Mesenchymal stem cell (in vitro differentiated cells and primary cell): Measurements from ENCODE around the gene FAF1.
A peak's percentile ranks its signal among the peaks of the same experiment; 100 is the strongest.

Experiments used
- DNase-seq: peaks from one replicate; pipeline ENCODE4 v3.0.0-alpha.2; 2013
- H2AFZ ChIP-seq: one replicate; pipeline ENCODE4 v1.6.1; 2013; ENCODE audit warnings: low read depth, mild to moderate bottlenecking, control low read depth, inconsistent platforms, low read length, moderate library complexity
- H2AK5ac ChIP-seq: 2 replicates; pipeline ENCODE4 v1.6.1; 2013; ENCODE audit warnings: low read length, moderate library complexity, mild to moderate bottlenecking, inconsistent platforms; ENCODE audit not compliant: severe bottlenecking
- H2BK120ac ChIP-seq: one replicate; pipeline ENCODE4 v1.6.1; 2013; ENCODE audit warnings: low read depth, mild to moderate bottlenecking, inconsistent platforms, low read length, moderate library complexity
- H2BK12ac ChIP-seq, 2 experiments: one replicate each; pipeline ENCODE4 v1.6.1; 2013; ENCODE audit warnings: inconsistent platforms in 2 of 2, low read length in 2 of 2, mild to moderate bottlenecking in 2 of 2, moderate library complexity in 2 of 2, control low read depth in 1 of 2
- H2BK15ac ChIP-seq: one replicate; pipeline ENCODE4 v1.6.1; 2013; ENCODE audit warnings: mild to moderate bottlenecking, low read depth, inconsistent platforms; ENCODE audit not compliant: poor library complexity, severe bottlenecking
- H2BK5ac ChIP-seq: 2 replicates; pipeline ENCODE4 v1.6.1; 2013; ENCODE audit warnings: low read depth, mild to moderate bottlenecking, low read length, control low read depth, inconsistent platforms; ENCODE audit not compliant: poor library complexity, severe bottlenecking
- H3K14ac ChIP-seq, 2 experiments: one replicate each; pipeline ENCODE4 v1.6.1; 2013; ENCODE audit warnings: inconsistent platforms in 2 of 2, low read length in 2 of 2, control low read depth in 1 of 2, mild to moderate bottlenecking in 1 of 2, moderate library complexity in 1 of 2
- H3K18ac ChIP-seq, 2 experiments: one replicate each; pipeline ENCODE4 v1.6.1; 2013; ENCODE audit warnings: inconsistent platforms in 2 of 2, low read length in 2 of 2, control low read depth in 1 of 2, low read depth in 1 of 2, mild to moderate bottlenecking in 1 of 2
- H3K23ac ChIP-seq, 2 experiments: one replicate each; pipeline ENCODE4 v1.6.1; 2013; ENCODE audit warnings: inconsistent platforms in 2 of 2, low read length in 2 of 2, mild to moderate bottlenecking in 2 of 2, moderate library complexity in 2 of 2, control low read depth in 1 of 2
- H3K27ac ChIP-seq: 2 replicates; pipeline ENCODE4 v1.5.1; 2013; ENCODE audit warnings: mild to moderate bottlenecking, moderate library complexity, low read length, control low read depth, inconsistent platforms; ENCODE audit not compliant: poor library complexity, severe bottlenecking
- H3K27me3 ChIP-seq, 2 experiments: 2 replicates each; pipeline versions ENCODE4 v1.6.1 to v1.7.0; 2013; ENCODE audit warnings: low read length in 2 of 2, mild to moderate bottlenecking in 2 of 2, moderate library complexity in 2 of 2, control low read depth in 1 of 2, inconsistent platforms in 1 of 2; ENCODE audit not compliant: control insufficient read depth in 1 of 2, insufficient read depth in 1 of 2
- H3K36me3 ChIP-seq, 2 experiments: 2 replicates each; pipeline versions ENCODE4 v1.6.1 to v1.7.0; 2013; ENCODE audit warnings: low read length in 2 of 2, control low read depth in 1 of 2, inconsistent platforms in 1 of 2, low read depth in 1 of 2, mild to moderate bottlenecking in 1 of 2; ENCODE audit not compliant: insufficient read depth in 2 of 2, control insufficient read depth in 1 of 2
- H3K4ac ChIP-seq, 2 experiments: one replicate each; pipeline ENCODE4 v1.6.1; 2013; ENCODE audit warnings: inconsistent platforms in 2 of 2, low read length in 2 of 2, mild to moderate bottlenecking in 2 of 2, moderate library complexity in 2 of 2, control low read depth in 1 of 2, low read depth in 1 of 2
- H3K4me1 ChIP-seq: 2 replicates; pipeline ENCODE4 v1.6.1; 2013; ENCODE audit warnings: low read depth, low read length, control low read depth; ENCODE audit not compliant: control insufficient read depth, insufficient read depth
- H3K4me2 ChIP-seq: 2 replicates; pipeline ENCODE4 v1.6.1; 2013; ENCODE audit warnings: low read length, mild to moderate bottlenecking, inconsistent platforms; ENCODE audit not compliant: poor library complexity, severe bottlenecking
- H3K4me3 ChIP-seq, 2 experiments: 2 replicates each; pipeline versions ENCODE4 v1.5.1 to v1.7.0; 2013; ENCODE audit warnings: low read length in 2 of 2, mild to moderate bottlenecking in 2 of 2, control low read depth in 1 of 2, low read depth in 1 of 2; ENCODE audit not compliant: insufficient read depth in 1 of 2
- H3K79me1 ChIP-seq: replicated peaks from 2 replicates; pipeline ENCODE4 v1.6.1; 2013; ENCODE audit warnings: mild to moderate bottlenecking, control low read depth, low read length, inconsistent platforms; ENCODE audit not compliant: poor library complexity, severe bottlenecking
- H3K9ac ChIP-seq: 2 replicates; pipeline ENCODE4 v1.7.0; 2013; ENCODE audit warnings: mild to moderate bottlenecking, low read length, moderate library complexity
- H3K9me3 ChIP-seq: 2 replicates; pipeline ENCODE4 v1.7.0; 2013; ENCODE audit warnings: mild to moderate bottlenecking, low read length; ENCODE audit not compliant: control insufficient read depth
- H4K8ac ChIP-seq: one replicate; pipeline ENCODE4 v1.6.1; 2013; ENCODE audit warnings: inconsistent platforms, mild to moderate bottlenecking, low read length, moderate library complexity
- H4K91ac ChIP-seq: one replicate; pipeline ENCODE4 v1.6.1; 2013; ENCODE audit warnings: mild to moderate bottlenecking, low read length, inconsistent platforms
- WGBS: methylation state at CpG from one replicate; pipeline ENCODE4 v1.1.7; 2013; ENCODE audit warnings: mixed read lengths; 5-methylcytosine and 5-hydroxymethylcytosine counted together

FAF1 gene

DNA sequence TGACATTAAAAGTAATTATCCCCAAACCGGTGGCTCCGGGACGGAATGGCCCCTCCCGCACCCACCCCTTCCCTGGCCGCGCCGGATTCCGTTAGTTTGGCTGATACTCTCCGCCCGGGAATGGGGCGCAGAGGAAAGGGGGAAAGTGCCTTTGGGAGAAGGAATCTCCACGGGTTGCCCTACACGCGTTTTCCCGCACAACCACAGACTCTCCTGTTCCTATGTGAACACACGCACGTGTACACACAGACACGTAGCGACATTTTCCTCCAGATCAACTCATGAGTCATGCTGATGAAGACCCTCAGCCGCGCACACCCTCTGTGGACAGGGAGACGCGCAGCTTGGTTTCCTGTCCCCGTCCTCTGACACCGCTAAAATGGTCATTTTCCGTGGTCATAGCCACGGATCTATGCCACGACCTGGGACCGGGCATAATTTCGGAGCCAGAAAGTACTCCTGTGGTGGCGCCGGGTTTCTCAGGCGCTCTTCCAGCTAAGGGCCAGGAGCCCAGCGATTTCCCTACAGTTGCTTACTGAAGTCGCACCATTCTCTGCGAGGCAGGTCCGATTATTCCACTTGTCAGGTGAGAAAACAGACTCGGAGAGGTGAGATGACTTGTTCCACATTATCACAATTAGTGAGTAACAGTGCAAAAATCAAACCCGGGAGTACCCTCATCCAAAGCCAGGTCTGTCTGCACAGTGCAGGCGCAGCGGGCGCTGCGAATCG, 532.8 kb downstream of the FAF1 start:
- Histone ChIP-seq H2AFZ (no peak overlapping the region), H2AK5ac (no peak overlapping the region), H3K27me3 (peaks cover 86 to 99% of the 10 kb centered on the region in 2 experiments), H3K36me3 (no peaks in the 10 kb centered on the region), H2BK120ac (no peak overlapping the region), H3K9ac (no peak overlapping the region), H3K14ac (no peak overlapping the region), H3K18ac (no peak overlapping the region), H2BK12ac (no peak overlapping the region), H3K4me3 (no peak overlapping the region), H3K9me3 (no peaks in the 10 kb centered on the region), H2BK5ac (no peak overlapping the region), H3K4me1 (peaks cover 40% of the 10 kb centered on the region), H3K27ac (no peak overlapping the region), H3K79me1 (no peaks in the 10 kb centered on the region), H3K4me2 (no peak overlapping the region), H3K23ac (no peak overlapping the region), H3K4ac (no peak overlapping the region), H4K8ac (no peak overlapping the region), H2BK15ac (no peak overlapping the region), H4K91ac (no peak overlapping the region)
- DNase-seq = no peak
- whole genome bisulfite sequencing = 2% methylated on average over 33 of the region's 44 CpGs

DNA sequence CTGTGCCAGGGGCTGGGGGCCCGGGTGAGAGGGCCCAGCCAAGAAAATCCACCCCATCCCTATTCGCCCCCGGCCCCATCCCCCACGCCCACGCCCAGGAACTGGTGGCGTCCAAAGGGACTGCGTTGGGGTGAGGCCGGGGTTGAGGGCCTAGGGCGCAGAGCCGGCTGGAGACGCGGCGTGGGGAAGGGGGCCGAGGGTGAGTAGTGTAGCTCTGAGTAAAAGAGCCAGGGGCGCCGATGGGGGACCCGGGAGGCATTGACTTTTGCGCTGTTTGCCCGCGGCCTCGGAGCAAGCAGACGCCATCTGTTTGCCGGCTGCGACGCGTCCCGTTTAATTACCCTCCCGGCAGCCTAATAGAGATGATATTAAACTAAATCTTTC, 533.4 kb downstream of the FAF1 start:
- H4K8ac ChIP-seq = no peak overlapping the region
- H2BK12ac ChIP-seq = no peak overlapping the region
- no peak overlapping the region for H4K91ac ChIP-seq
- no peak overlapping the region for H2BK120ac ChIP-seq
- H3K9me3 ChIP-seq = no peaks in the 10 kb centered on the region
- peak overlapping the region; percentile 23 for H2BK15ac ChIP-seq
- H3K4me3 ChIP-seq = no peak overlapping the region
- DNase-seq = no peak
- no peak overlapping the region for H3K23ac ChIP-seq
- 1% methylated on average over 18 of the region's 28 CpGs for WGBS
- no peak overlapping the region for H2BK5ac ChIP-seq
- H3K14ac ChIP-seq = no peak overlapping the region
- H2AK5ac ChIP-seq = no peak overlapping the region
- H2AFZ ChIP-seq = no peak overlapping the region
- H3K18ac ChIP-seq = no peak overlapping the region
- peaks cover 40% of the 10 kb centered on the region for H3K4me1 ChIP-seq
- no peaks in the 10 kb centered on the region for H3K36me3 ChIP-seq
- no peak overlapping the region for H3K27ac ChIP-seq
- no peaks in the 10 kb centered on the region for H3K79me1 ChIP-seq
- H3K4ac ChIP-seq = no peak overlapping the region
- peaks cover 86 to 99% of the 10 kb centered on the region in 2 experiments for H3K27me3 ChIP-seq
- no peak overlapping the region for H3K9ac ChIP-seq
- no peak overlapping the region for H3K4me2 ChIP-seq

DNA sequence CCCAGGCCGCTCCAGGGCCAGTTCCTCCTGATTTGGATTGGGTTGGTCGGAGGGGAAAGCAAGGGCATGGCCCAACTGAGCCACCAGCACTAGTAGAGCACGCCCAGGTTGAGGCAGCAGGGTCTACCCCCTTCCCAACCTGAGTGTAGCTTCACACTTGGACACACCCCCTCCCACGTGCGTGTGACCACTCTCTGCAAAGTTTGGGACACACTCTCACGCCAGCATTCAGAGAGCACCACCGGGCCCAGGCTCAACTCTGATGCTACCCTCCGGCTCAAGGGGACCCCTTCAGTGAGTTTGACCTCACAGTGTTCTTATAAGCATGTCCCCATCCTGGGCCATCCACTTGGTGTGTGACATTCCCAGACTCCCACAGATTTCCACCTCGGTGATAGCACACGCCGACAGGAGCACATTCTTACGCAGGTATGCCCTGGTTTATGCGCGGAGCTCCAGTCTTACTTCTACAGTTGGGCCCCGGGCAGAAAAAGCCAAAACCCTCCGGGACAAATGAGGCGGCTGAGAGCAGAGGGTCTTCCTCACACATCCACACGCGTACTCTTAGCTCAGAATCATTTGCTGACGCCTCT, 533.9 kb downstream of the FAF1 start:
- Histone ChIP-seq H2AFZ (no peak overlapping the region), H2BK5ac (no peak overlapping the region), H3K4ac (no peak overlapping the region), H3K27me3 (peaks cover 86 to 99% of the 10 kb centered on the region in 2 experiments), H3K9ac (no peak overlapping the region), H3K79me1 (no peaks in the 10 kb centered on the region), H3K4me1 (peaks cover 43% of the 10 kb centered on the region), H3K18ac (no peak overlapping the region), H2AK5ac (no peak overlapping the region), H3K27ac (no peak overlapping the region), H3K9me3 (no peaks in the 10 kb centered on the region), H2BK15ac (no peak overlapping the region), H3K36me3 (peaks cover 0 to 2% of the 10 kb centered on the region in 2 experiments), H4K91ac (no peak overlapping the region), H4K8ac (no peak overlapping the region), H3K4me2 (no peak overlapping the region), H3K23ac (no peak overlapping the region), H2BK12ac (no peak overlapping the region), H3K4me3 (no peak overlapping the region), H3K14ac (no peak overlapping the region), H2BK120ac (no peak overlapping the region)
- no peak for DNase-seq
- 16% methylated on average over 20 of the region's 20 CpGs for WGBS

DNA sequence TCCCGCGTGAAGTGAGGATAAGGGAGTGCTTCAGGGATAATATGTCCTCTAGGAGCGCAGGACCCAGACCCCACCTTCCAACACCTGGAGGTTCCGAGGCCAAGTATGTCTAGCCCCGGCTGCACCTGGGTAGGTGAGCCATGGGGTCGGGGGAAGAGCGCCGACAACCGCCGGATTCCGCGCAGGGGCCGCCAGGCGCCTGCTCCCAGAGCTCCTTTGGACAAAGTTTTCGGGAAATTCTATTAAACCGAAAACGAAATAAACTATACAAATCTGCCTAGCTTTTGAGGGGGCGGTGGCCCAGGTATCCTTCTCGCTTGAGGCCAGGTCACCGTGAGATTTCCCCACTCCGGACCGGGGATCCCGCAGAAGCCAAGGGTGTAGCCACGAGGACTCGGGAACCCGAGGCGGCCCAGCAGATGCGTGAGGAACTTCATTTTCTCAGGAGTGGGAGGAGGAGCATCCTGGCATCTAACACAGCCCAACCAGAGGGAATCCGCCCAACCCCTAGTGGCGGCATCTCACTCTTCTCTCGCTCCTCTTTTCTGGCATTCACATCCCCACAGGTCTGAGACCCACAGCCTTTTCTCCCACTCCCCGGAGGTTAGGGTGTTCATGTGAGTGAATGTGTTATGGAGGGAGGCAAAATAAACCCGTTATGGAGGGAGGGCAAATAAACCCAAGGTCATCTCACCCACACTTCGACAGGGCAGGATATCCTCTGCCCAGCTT, 534.5 kb downstream of the FAF1 start:
- no peaks in the 10 kb centered on the region for H3K9me3 ChIP-seq
- peaks cover 0 to 4% of the 10 kb centered on the region in 2 experiments for H3K36me3 ChIP-seq
- peaks cover 86 to 99% of the 10 kb centered on the region in 2 experiments for H3K27me3 ChIP-seq
- no peak overlapping the region for H3K4me2 ChIP-seq
- 5% methylated on average over 21 of the region's 34 CpGs for WGBS
- no peak overlapping the region for H3K27ac ChIP-seq
- H2BK5ac ChIP-seq = no peak overlapping the region
- no peak overlapping the region for H2BK12ac ChIP-seq
- no peak overlapping the region for H3K14ac ChIP-seq
- peaks cover 47% of the 10 kb centered on the region for H3K4me1 ChIP-seq
- H3K18ac ChIP-seq = no peak overlapping the region
- H3K4me3 ChIP-seq = no peak overlapping the region
- H4K8ac ChIP-seq = no peak overlapping the region
- no peak overlapping the region for H2BK15ac ChIP-seq
- H2AK5ac ChIP-seq = no peak overlapping the region
- H2AFZ ChIP-seq = no peak overlapping the region
- peak; percentile 31 for DNase-seq
- H3K79me1 ChIP-seq = no peaks in the 10 kb centered on the region
- H4K91ac ChIP-seq = no peak overlapping the region
- peak overlapping the region in 1 of 2 experiments; percentile 79 for H3K23ac ChIP-seq
- no peak overlapping the region for H3K4ac ChIP-seq
- H3K9ac ChIP-seq = no peak overlapping the region
- H2BK120ac ChIP-seq = no peak overlapping the region
